MCF 10A (cell line): ENCODE data around the gene GDPGP1. TPM values are rescaled to one million over a fixed set of nuclear protein-coding genes. Genes with fewer than 3 reads are reported as not detected.
"Not testable (repeated sequence)": the region's sequence is repeated elsewhere in the genome, so short reads cannot be mapped to it uniquely, and the experiment has no call there.

Source experiments
- BruUV-seq: library from RNA; stranded (reverse); fragments of 400-500 nt; replicated peaks from 2 replicates; lab custom pipeline; 2021; lab: Mats Ljungman, UMichigan
- CTCF ChIA-PET: fragments of 300-600 bp; sonication (Branson Sonifier 250); formaldehyde crosslinking; extraction: SDS; loops from one replicate; lab custom pipeline; 2021; ENCODE audit warnings: antibody characterized with exemption, inconsistent platforms; lab: Yijun Ruan, JAX
- POLR2A ChIA-PET: fragments of 300-600, 350-650 bp; sonication (Branson Sonifier 250); formaldehyde crosslinking; extraction: SDS; loops from one replicate; lab custom pipeline; 2020; ENCODE audit warnings: antibody characterized with exemption, inconsistent platforms; lab: Yijun Ruan, JAX
- DNase-seq: peaks from one replicate; pipeline ENCODE4 v3.0.0-alpha.2; 2018; ENCODE audit not compliant: unreplicated experiment
- H3K27ac Mint-ChIP-seq: one replicate; pipeline ENCODE4 v1.8.0; 2022; ENCODE audit warnings: mild to moderate bottlenecking, low read depth, mixed read lengths; ENCODE audit not compliant: unreplicated experiment
- H3K27me3 Mint-ChIP-seq: one replicate; pipeline ENCODE4 v1.8.0; 2022; ENCODE audit warnings: mixed read lengths; ENCODE audit not compliant: insufficient read depth, unreplicated experiment
- H3K36me3 Mint-ChIP-seq: one replicate; pipeline ENCODE4 v1.8.0; 2022; ENCODE audit warnings: mild to moderate bottlenecking, moderate library complexity, mixed read lengths; ENCODE audit not compliant: insufficient read depth, unreplicated experiment
- H3K4me1 Mint-ChIP-seq: one replicate; pipeline ENCODE4 v1.8.0; 2022; ENCODE audit warnings: mixed read lengths; ENCODE audit not compliant: insufficient read depth, unreplicated experiment
- H3K4me3 Mint-ChIP-seq: one replicate; pipeline ENCODE4 v1.8.0; 2022; ENCODE audit warnings: mild to moderate bottlenecking, moderate library complexity, mixed read lengths; ENCODE audit not compliant: unreplicated experiment
- H3K9me3 Mint-ChIP-seq: one replicate; pipeline ENCODE4 v1.8.0; 2022; ENCODE audit warnings: mixed read lengths; ENCODE audit not compliant: unreplicated experiment
- CTCF ChIP-seq: fragments of 200-600 bp; IDR thresholded peaks from one replicate; pipeline ENCODE4 v1.8.0; 2022; ENCODE audit warnings: antibody characterized with exemption, mild to moderate bottlenecking; ENCODE audit not compliant: unreplicated experiment
- intact Hi-C: fragments of 100-400 bp; cut with micrococcal nuclease; formaldehyde crosslinking; loops from 2 replicates; pipeline ENCODE4 v1.14.1; 2022
- total RNA-seq: library from RNA; stranded (reverse); gene quantifications from 2 replicates; pipeline ENCODE4 v1.2.3, GENCODE V29; 2022

GDPGP1 gene
- total RNA-seq, 1 experiment from 2014 or later: 3.4 TPM

GRCh38 chr15:90249203-90249863 lies 15.3 kb downstream of the GDPGP1 start, which contains the start of gene TTLL13:
TSS of gene TTLL13 (plus strand) at chr15:90249556. CDS start at chr15:90250631, 1,075 bp downstream.
- TF ChIP-seq CTCF: no peak
- Mint-ChIP-seq H3K4me1 (no peaks in the 10 kb centered on the region), H3K27ac (no peak within 1 kb of the TSS), H3K9me3 (no peaks in the 10 kb centered on the region), H3K27me3 (no peaks in the 10 kb centered on the region), H3K36me3 (no peaks in the 10 kb centered on the region), H3K4me3 (peak within 1 kb of the TSS; percentile 74)
- no TSS peak for BruUV-seq
- intact Hi-C loops: no loop called here
- ChIA-PET CTCF (interaction anchor here (0.6 to 2.7 kb wide), 7 partner anchors 10 to 365 kb away, joined by 3 to 15 read pairs (median 3); partner anchors contain the start of gene CIB1), POLR2A (interaction anchor here (0.5 to 4.7 kb wide), 7 partner anchors 10 to 231 kb away, joined by 3 to 33 read pairs (median 3); partner anchors contain the start of genes CIB1, GDPGP1 and NGRN)
- peak; percentile 89 for DNase-seq

GRCh38 chr15:90257776-90258175 lies 23.8 kb downstream of the GDPGP1 start:
- POLR2A ChIA-PET: interaction anchor here (1.0 kb wide), 1 partner anchor 10 kb away, joined by 3 read pairs; no protein-coding TSS in a partner anchor
- H3K4me3 Mint-ChIP-seq: no peak overlapping the region
- H3K27ac Mint-ChIP-seq: no peak overlapping the region

GRCh38 chr15:90259524-90259923 lies 25.5 kb downstream of the GDPGP1 start:
- no peak overlapping the region for H3K27ac Mint-ChIP-seq

More at GRCh38 chr15:90257776-90258175, 23.8 kb downstream of the GDPGP1 start:
- no peaks in the 10 kb centered on the region for H3K27me3 Mint-ChIP-seq
- H3K36me3 Mint-ChIP-seq: no peaks in the 10 kb centered on the region
- no peak for TF ChIP-seq CTCF
- no peaks in the 10 kb centered on the region for H3K9me3 Mint-ChIP-seq
- intact Hi-C loops: no loop called here
- DNase-seq: no peak
- no TSS peak for BruUV-seq
- peaks cover 9% of the 10 kb centered on the region for H3K4me1 Mint-ChIP-seq
- CTCF ChIA-PET: interaction anchor here (0.6 kb wide), 1 partner anchor 1013 kb away, joined by 4 read pairs; no protein-coding TSS in a partner anchor

GRCh38 chr15:90260731-90261130 lies 26.7 kb downstream of the GDPGP1 start:
- ChIA-PET POLR2A (interaction anchor here (0.5 to 3.7 kb wide), 3 partner anchors 11 to 27 kb away, joined by 3 to 33 read pairs (median 18); partner anchors contain the start of genes CIB1, GDPGP1 and TTLL13), CTCF (interaction anchor here (0.6 to 2.7 kb wide), 4 partner anchors 9 to 344 kb away, joined by 3 to 15 read pairs (median 4); partner anchors contain the start of gene TTLL13)
- H3K36me3 Mint-ChIP-seq, H3K27ac Mint-ChIP-seq, H3K27me3 Mint-ChIP-seq, intact Hi-C loops, H3K4me3 Mint-ChIP-seq, BruUV-seq, DNase-seq, H3K9me3 Mint-ChIP-seq: not testable (repeated sequence)
- H3K4me1 Mint-ChIP-seq: peaks cover 15% of the 10 kb centered on the region

More at GRCh38 chr15:90259524-90259923, 25.5 kb downstream of the GDPGP1 start:
- ChIA-PET POLR2A (interaction anchor here (0.6 to 1.1 kb wide), 2 partner anchors 10 to 47 kb away, joined by 3 read pairs; partner anchors contain the start of gene TTLL13), CTCF (no interaction called here)
- TF ChIP-seq CTCF: no peak
- Mint-ChIP-seq H3K4me3 (no peak overlapping the region), H3K36me3 (no peaks in the 10 kb centered on the region), H3K27me3 (no peaks in the 10 kb centered on the region), H3K4me1 (peaks cover 10% of the 10 kb centered on the region), H3K9me3 (no peaks in the 10 kb centered on the region)
- intact Hi-C loops: no loop called here
- DNase-seq: no peak
- BruUV-seq: no TSS peak
